ENCODE data around the gene NGDN.

Gene NGDN

DNA sequence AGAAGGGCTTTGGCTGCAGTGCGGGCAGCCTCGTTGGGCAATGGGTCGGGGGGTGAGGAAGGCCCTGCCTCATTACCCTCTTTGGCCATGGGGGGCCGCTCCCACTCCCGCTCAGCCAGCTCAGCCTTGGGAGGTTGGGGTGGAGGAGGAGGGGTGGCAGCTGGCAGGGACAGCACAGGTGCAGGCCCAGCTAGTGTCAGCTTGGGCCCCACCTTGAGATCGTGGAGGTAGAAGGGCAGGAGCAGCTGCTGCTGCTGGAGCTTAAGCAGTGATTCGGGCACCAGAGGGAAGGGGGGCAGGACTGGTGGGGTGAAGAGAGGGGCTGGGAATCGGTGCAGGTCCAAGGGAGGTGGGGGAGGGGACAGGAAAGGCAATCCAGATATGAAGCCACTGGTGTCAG is 56.1 kb downstream of the NGDN start:
- no peak for DNase-seq (ENCODE audit: low read depth)
- TF ChIP-seq, protein P1, sequence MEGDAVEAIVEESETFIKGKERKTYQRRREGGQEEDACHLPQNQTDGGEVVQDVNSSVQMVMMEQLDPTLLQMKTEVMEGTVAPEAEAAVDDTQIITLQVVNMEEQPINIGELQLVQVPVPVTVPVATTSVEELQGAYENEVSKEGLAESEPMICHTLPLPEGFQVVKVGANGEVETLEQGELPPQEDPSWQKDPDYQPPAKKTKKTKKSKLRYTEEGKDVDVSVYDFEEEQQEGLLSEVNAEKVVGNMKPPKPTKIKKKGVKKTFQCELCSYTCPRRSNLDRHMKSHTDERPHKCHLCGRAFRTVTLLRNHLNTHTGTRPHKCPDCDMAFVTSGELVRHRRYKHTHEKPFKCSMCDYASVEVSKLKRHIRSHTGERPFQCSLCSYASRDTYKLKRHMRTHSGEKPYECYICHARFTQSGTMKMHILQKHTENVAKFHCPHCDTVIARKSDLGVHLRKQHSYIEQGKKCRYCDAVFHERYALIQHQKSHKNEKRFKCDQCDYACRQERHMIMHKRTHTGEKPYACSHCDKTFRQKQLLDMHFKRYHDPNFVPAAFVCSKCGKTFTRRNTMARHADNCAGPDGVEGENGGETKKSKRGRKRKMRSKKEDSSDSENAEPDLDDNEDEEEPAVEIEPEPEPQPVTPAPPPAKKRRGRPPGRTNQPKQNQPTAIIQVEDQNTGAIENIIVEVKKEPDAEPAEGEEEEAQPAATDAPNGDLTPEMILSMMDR (conservative IDR thresholded peaks at IDR 0.05; ENCODE audit: control insufficient read depth, insufficient read depth, low read depth, low read length), result no peak
- no peak overlapping the region for H3K4me3 ChIP-seq (ENCODE audit: control insufficient read depth, low read depth, low read length)
